ENCODE measurements around the gene STK40. TPM values are rescaled to one million over a fixed set of nuclear protein-coding genes. Genes with fewer than 3 reads are reported as not detected.

Gene STK40
- total RNA-seq, 1 experiment from 2014 or later: 26.2 TPM

DNA sequence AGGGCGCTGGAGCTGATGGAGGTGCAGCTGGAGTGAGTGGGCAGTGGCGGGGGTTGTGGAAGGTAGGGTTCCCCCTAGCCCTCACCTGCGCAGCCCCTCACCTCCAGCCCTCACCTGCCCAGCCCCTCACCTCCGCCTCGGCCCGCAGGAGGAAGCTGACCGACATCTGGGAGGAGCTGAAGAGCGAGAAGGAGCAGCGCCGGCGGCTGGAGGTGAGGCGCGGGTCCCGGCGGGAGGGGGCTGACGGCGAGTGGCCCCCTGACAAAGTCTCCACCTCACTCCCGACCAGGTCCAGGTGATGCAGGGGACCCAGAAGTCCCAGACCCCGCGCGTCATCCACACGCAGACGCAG, 65.0 kb downstream of the STK40 start:
- H3K79me2 ChIP-seq (ENCODE audit: insufficient read depth, low read length): no peaks in the 10 kb centered on the region
- no peak overlapping the region for H3T11ph ChIP-seq (ENCODE audit: low read length)
- no peak overlapping the region for H4K8ac ChIP-seq (replicated peaks; ENCODE audit: insufficient read length, low read depth, low read length)
- no peak overlapping the region for H3K23ac ChIP-seq (ENCODE audit: insufficient read length, low read depth, low read length)
- H3K4ac ChIP-seq (ENCODE audit: low read depth, low read length): no peak overlapping the region
- no peaks in the 10 kb centered on the region; a peak in 2 of 5 replicates for H3K9me3 Mint-ChIP-seq
- TF ChIP-seq CTCF (conservative IDR thresholded peaks at IDR 0.05): no peak
- DNase-seq: no peak
- no peak overlapping the region for H2BK5ac ChIP-seq (ENCODE audit: insufficient read length, low read length)
- no peak overlapping the region for H2BK12ac ChIP-seq (ENCODE audit: insufficient read length, low read depth, low read length)
- no peak overlapping the region for H2BK20ac ChIP-seq (ENCODE audit: low read depth, low read length, poor library complexity, severe bottlenecking)
- no peak overlapping the region for H2BK15ac ChIP-seq (ENCODE audit: low read depth, low read length)
- no peaks in the 10 kb centered on the region for H3K9me3 ChIP-seq (ENCODE audit: control insufficient read depth, low read depth, low read length)
- H3K4me1 ChIP-seq (ENCODE audit: insufficient read depth, low read length): no peaks in the 10 kb centered on the region
- H2BK120ac ChIP-seq (ENCODE audit: low read depth, low read length, poor library complexity, severe bottlenecking): no peak overlapping the region
- H3K36me3 Mint-ChIP-seq (ENCODE audit: insufficient read depth in 1 of 3, low read depth in 3 of 3): peaks cover 2 to 10% (median 7%) of the 10 kb centered on the region in 3 experiments; a peak in 6 of 7 replicates
- no peaks in the 10 kb centered on the region for H3K27me3 ChIP-seq (ENCODE audit: insufficient read depth, low read length)
- H3K56ac ChIP-seq (ENCODE audit: insufficient read length, low read depth, low read length): no peak overlapping the region
- H3K27ac Mint-ChIP-seq: peak overlapping the region; percentile 33 to 72 (median 53); a peak in 4 of 7 replicates
- H4K20me1 ChIP-seq (ENCODE audit: control insufficient read depth, insufficient read depth, insufficient read length): no peaks in the 10 kb centered on the region
- no peak overlapping the region for H4K5ac ChIP-seq (ENCODE audit: insufficient read length, low read depth, low read length)
- no peak overlapping the region for H4K91ac ChIP-seq (ENCODE audit: insufficient read length, low read depth, low read length)
- H3K14ac ChIP-seq (ENCODE audit: insufficient read depth, low read length): peak overlapping the region; percentile 59
- H2AFZ ChIP-seq (ENCODE audit: low read length): no peak overlapping the region
- peak overlapping the region; percentile 40 for H3K9ac ChIP-seq (ENCODE audit: extremely low read depth, insufficient read length, low read length)
- peaks cover 32% of the 10 kb centered on the region for H3K23me2 ChIP-seq (ENCODE audit: insufficient read length, low read depth, low read length, poor library complexity, severe bottlenecking)
- H3K27me3 Mint-ChIP-seq (ENCODE audit: low read depth): peaks cover 35% of the 10 kb centered on the region
- peak overlapping the region; percentile 51 for H3K4me2 ChIP-seq (ENCODE audit: insufficient read depth, insufficient read length, low read length)
- peak overlapping the region; percentile 72 to 86 for H3K4me3 Mint-ChIP-seq
- H3K4me1 Mint-ChIP-seq: peaks cover 19 to 20% of the 10 kb centered on the region in 2 experiments
- H2AK5ac ChIP-seq (ENCODE audit: insufficient read length, low read length): no peak overlapping the region
- no CpG with 5 or more reads among the region's 23 CpGs for WGBS (ENCODE audit: extremely low coverage, insufficient read length, low lambda C conversion rate)
- no peaks in the 10 kb centered on the region for H3K79me1 ChIP-seq (ENCODE audit: insufficient read depth, low read depth, low read length, poor library complexity, severe bottlenecking)
- H3K18ac ChIP-seq (ENCODE audit: insufficient read length, low read depth, low read length): peak overlapping the region; percentile 8
- H3K27ac ChIP-seq (ENCODE audit: insufficient read length, low read depth, low read length): no peak overlapping the region

All from H9 (cell line).